ENCODE data around the gene IMMP2L. TPM values are rescaled to one million over a fixed set of nuclear protein-coding genes. Genes with fewer than 3 reads are reported as not detected.

The IMMP2L gene
- total RNA-seq, 2 donors from 2014 or later: 13.1 to 22.7 TPM

GRCh38 chr7:110771717-110772116 is 790.6 kb downstream of the IMMP2L start:
- DNase-seq (ENCODE audit: low spot score): no peak

DNA sequence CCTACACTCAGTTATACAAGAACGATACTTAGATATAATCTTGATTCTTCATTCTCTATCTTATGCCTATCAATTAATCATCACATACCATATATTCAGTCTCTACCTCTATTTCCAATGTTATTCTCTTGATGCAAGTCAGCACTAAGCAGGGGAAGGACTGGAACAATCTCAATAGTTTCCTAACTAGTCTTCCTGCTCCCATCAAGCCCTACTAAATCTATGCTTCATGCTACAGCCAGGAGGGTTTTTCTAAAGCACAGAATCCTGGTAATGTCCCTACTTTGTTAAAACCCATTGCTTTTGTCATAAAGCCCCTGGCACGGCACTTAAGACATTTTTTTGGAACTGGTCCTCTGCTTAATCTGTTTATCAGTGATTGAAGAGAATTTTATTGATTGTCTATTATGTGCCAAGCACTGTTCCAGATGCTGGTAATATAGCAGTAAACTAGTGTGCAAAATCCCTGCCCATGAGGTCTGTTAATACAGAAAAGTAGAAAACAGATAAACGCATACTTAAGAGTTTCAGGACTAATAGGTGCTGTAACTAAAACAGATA is 794.7 kb downstream of the IMMP2L start:
- Histone ChIP-seq H3K4me1 (ENCODE audit: control insufficient read depth in 1 of 2, low read depth in 2 of 2) (no peaks in the 10 kb centered on the region), H3K36me3 (no peaks in the 10 kb centered on the region), H3K27me3 (replicated peaks; ENCODE audit: insufficient read depth) (no peaks in the 10 kb centered on the region), H3K4me3 (no peak overlapping the region), H3K9me3 (no peaks in the 10 kb centered on the region), H3K27ac (no peak overlapping the region)
- ATAC-seq (ENCODE audit: insufficient number of reproducible peaks, low FRiP score, low read depth) (no peak), DNase-seq (ENCODE audit: low spot score) (no peak)
- no peak for TF ChIP-seq CTCF (IDR thresholded peaks at IDR 0.05)

More at GRCh38 chr7:110771717-110772116, 790.6 kb downstream of the IMMP2L start:
- no peak overlapping the region for H3K27ac ChIP-seq
- no peaks in the 10 kb centered on the region for H3K4me1 ChIP-seq (ENCODE audit: control insufficient read depth in 1 of 2, low read depth in 2 of 2)
- no peak overlapping the region for H3K4me3 ChIP-seq
- no peaks in the 10 kb centered on the region for H3K36me3 ChIP-seq
- no peaks in the 10 kb centered on the region for H3K27me3 ChIP-seq (replicated peaks; ENCODE audit: insufficient read depth)
- ATAC-seq (ENCODE audit: insufficient number of reproducible peaks, low FRiP score, low read depth): no peak
- no peaks in the 10 kb centered on the region for H3K9me3 ChIP-seq
- no peak for TF ChIP-seq CTCF (IDR thresholded peaks at IDR 0.05)

DNA sequence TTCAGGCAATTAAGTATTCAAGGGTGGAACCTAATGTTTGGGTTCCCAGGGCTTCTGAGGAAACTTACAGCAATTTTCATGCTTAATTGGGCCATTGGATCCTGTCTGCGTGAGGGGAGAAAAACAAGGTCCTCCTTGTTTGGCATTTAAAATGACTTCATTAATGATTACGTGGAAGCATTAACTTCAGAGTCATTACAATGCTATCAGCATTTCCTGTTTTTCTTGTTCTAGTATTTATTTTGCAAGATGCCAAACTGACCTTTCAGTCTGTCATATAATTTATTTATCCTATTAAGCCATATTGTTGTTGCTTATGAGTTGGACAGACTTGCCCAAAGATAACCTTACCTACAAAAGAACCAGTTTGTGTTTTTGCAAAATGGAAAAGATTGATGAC is 795.4 kb downstream of the IMMP2L start:
- TF ChIP-seq CTCF (IDR thresholded peaks at IDR 0.05): no peak
- ATAC-seq (ENCODE audit: insufficient number of reproducible peaks, low FRiP score, low read depth): no peak
- no peaks in the 10 kb centered on the region for H3K36me3 ChIP-seq
- no peaks in the 10 kb centered on the region for H3K27me3 ChIP-seq (replicated peaks; ENCODE audit: insufficient read depth)
- H3K4me1 ChIP-seq (ENCODE audit: control insufficient read depth in 1 of 2, low read depth in 2 of 2): no peaks in the 10 kb centered on the region
- no peak overlapping the region for H3K27ac ChIP-seq
- no peak for DNase-seq (ENCODE audit: low spot score)
- no peaks in the 10 kb centered on the region for H3K9me3 ChIP-seq
- H3K4me3 ChIP-seq: no peak overlapping the region

- H3K36me3 ChIP-seq: no peaks in the 10 kb centered on the region
- DNase-seq (ENCODE audit: low spot score) (no peak), ATAC-seq (ENCODE audit: insufficient number of reproducible peaks, low FRiP score, low read depth) (no peak)
- no peak overlapping the region for H3K27ac ChIP-seq
- H3K27me3 ChIP-seq (replicated peaks; ENCODE audit: insufficient read depth): no peaks in the 10 kb centered on the region
- H3K4me3 ChIP-seq: no peak overlapping the region
- no peaks in the 10 kb centered on the region for H3K9me3 ChIP-seq
- TF ChIP-seq CTCF (IDR thresholded peaks at IDR 0.05): no peak
- no peaks in the 10 kb centered on the region for H3K4me1 ChIP-seq (ENCODE audit: control insufficient read depth in 1 of 2, low read depth in 2 of 2)
These were observed 797.4 kb downstream of the IMMP2L start for GRCh38 chr7:110764852-110765251.

- no peak overlapping the region for H3K4me3 ChIP-seq
- H3K27ac ChIP-seq: no peak overlapping the region
- no peaks in the 10 kb centered on the region for H3K27me3 ChIP-seq (replicated peaks; ENCODE audit: insufficient read depth)
- no peak for TF ChIP-seq CTCF (IDR thresholded peaks at IDR 0.05)
- no peaks in the 10 kb centered on the region for H3K36me3 ChIP-seq
- no peaks in the 10 kb centered on the region for H3K9me3 ChIP-seq
- ATAC-seq (ENCODE audit: insufficient number of reproducible peaks, low FRiP score, low read depth) (no peak), DNase-seq (ENCODE audit: low spot score) (no peak)
- no peaks in the 10 kb centered on the region for H3K4me1 ChIP-seq (ENCODE audit: control insufficient read depth in 1 of 2, low read depth in 2 of 2)
These were observed 799.6 kb downstream of the IMMP2L start for GRCh38 chr7:110762546-110763225.

Data from thoracic aorta (tissue), 2 donors.